Astrocyte (in vitro differentiated cells and primary cell): ENCODE measurements around the gene TIMM9. TPM values are rescaled to one million over a fixed set of nuclear protein-coding genes. Genes with fewer than 3 reads are reported as not detected.

ENCODE experiments used
- DNase-seq: peaks from one replicate; pipeline ENCODE4 v3.0.0-alpha.2; 2010; ENCODE audit warnings: low read depth
- FAIRE-seq: peaks from 2 replicates; lab custom pipeline; 2011; peaks lifted over from hg19 to GRCh38; lab: Jason Lieb, UNC
- H2AFZ ChIP-seq: 2 replicates; pipeline ENCODE4 v1.6.0; 2012; ENCODE audit warnings: low read depth, low read length, inconsistent platforms
- H3K27ac ChIP-seq: 2 replicates; pipeline ENCODE4 v1.5.1; 2011; ENCODE audit warnings: low read depth, low read length, inconsistent platforms
- H3K27me3 ChIP-seq: 2 replicates; pipeline ENCODE4 v1.6.0; 2011; ENCODE audit warnings: low read length, inconsistent platforms; ENCODE audit not compliant: insufficient read depth
- H3K36me3 ChIP-seq: 2 replicates; pipeline ENCODE4 v1.5.1; 2011; ENCODE audit warnings: low read length, inconsistent platforms; ENCODE audit not compliant: insufficient read depth
- H3K4me1 ChIP-seq: 2 replicates; pipeline ENCODE4 v1.5.1; 2011; ENCODE audit warnings: low read length, inconsistent platforms; ENCODE audit not compliant: insufficient read depth
- H3K4me2 ChIP-seq: 2 replicates; pipeline ENCODE4 v1.6.0; 2012; ENCODE audit warnings: low read length, inconsistent platforms
- H3K4me3 ChIP-seq: 2 replicates; pipeline ENCODE4 v1.5.1; 2011; ENCODE audit warnings: low read depth, mild to moderate bottlenecking, low read length, inconsistent platforms; ENCODE audit not compliant: insufficient read depth
- H3K79me2 ChIP-seq: 2 replicates; pipeline ENCODE4 v1.6.0; 2012; ENCODE audit warnings: mild to moderate bottlenecking, low read length, inconsistent platforms; ENCODE audit not compliant: insufficient read depth
- H3K9ac ChIP-seq: 2 replicates; pipeline ENCODE4 v1.6.0; 2012; ENCODE audit warnings: mild to moderate bottlenecking, low read length, inconsistent platforms
- H3K9me3 ChIP-seq: 2 replicates; pipeline ENCODE4 v1.5.1; 2012; ENCODE audit warnings: low read depth, mild to moderate bottlenecking, low read length, inconsistent platforms; ENCODE audit not compliant: insufficient read depth
- H4K20me1 ChIP-seq: 2 replicates; pipeline ENCODE4 v1.6.0; 2012; ENCODE audit warnings: low read length, inconsistent platforms; ENCODE audit not compliant: insufficient read depth
- H3K27ac Mint-ChIP-seq: one replicate; pipeline ENCODE4 v1.8.0; 2021; ENCODE audit warnings: mild to moderate bottlenecking, mixed read lengths; ENCODE audit not compliant: unreplicated experiment
- H3K27me3 Mint-ChIP-seq: one replicate; pipeline ENCODE4 v1.8.0; 2021; ENCODE audit warnings: low read depth, mixed read lengths; ENCODE audit not compliant: unreplicated experiment
- H3K36me3 Mint-ChIP-seq: one replicate; pipeline ENCODE4 v1.8.0; 2021; ENCODE audit warnings: low read depth, mixed read lengths; ENCODE audit not compliant: unreplicated experiment
- H3K4me1 Mint-ChIP-seq: one replicate; pipeline ENCODE4 v1.8.0; 2021; ENCODE audit warnings: low read depth, mixed read lengths; ENCODE audit not compliant: unreplicated experiment
- H3K4me3 Mint-ChIP-seq: one replicate; pipeline ENCODE4 v1.8.0; 2021; ENCODE audit warnings: mild to moderate bottlenecking, moderate library complexity, mixed read lengths; ENCODE audit not compliant: unreplicated experiment
- H3K9me3 Mint-ChIP-seq: one replicate; pipeline ENCODE4 v1.8.0; 2021; ENCODE audit warnings: mild to moderate bottlenecking, mixed read lengths; ENCODE audit not compliant: unreplicated experiment
- CTCF ChIP-seq: IDR thresholded peaks from 2 replicates; pipeline ENCODE4 v1.5.1; 2011; ENCODE audit warnings: low read depth, mild to moderate bottlenecking, inconsistent platforms, low read length, moderate library complexity; ENCODE audit not compliant: insufficient read depth
- EZH2 ChIP-seq: IDR thresholded peaks from 2 replicates; pipeline ENCODE4 v1.6.1; 2012; ENCODE audit warnings: mild to moderate bottlenecking, low read length, inconsistent platforms; ENCODE audit not compliant: insufficient read depth
- total RNA-seq: library from RNA; stranded (reverse); gene quantifications from 2 replicates; pipeline ENCODE4 v1.2.1, GENCODE V29; 2021

The TIMM9 gene
- total RNA-seq, 1 donor from 2014 or later: 33.1 TPM

- no peak for FAIRE-seq
- peaks cover 2% of the 10 kb centered on the region for H3K27me3 Mint-ChIP-seq
- TF ChIP-seq CTCF (no peak), EZH2 (no peak)
Measured at GRCh38 chr14:58398495-58398894, 28.8 kb downstream of the TIMM9 start.

GRCh38 chr14:58397156-58397555 is 30.2 kb downstream of the TIMM9 start:
- Histone ChIP-seq H3K9ac (no peak overlapping the region), H3K4me1 (no peaks in the 10 kb centered on the region), H3K4me2 (no peak overlapping the region), H3K79me2 (no peaks in the 10 kb centered on the region), H2AFZ (no peak overlapping the region), H3K4me3 (no peak overlapping the region), H3K27ac (no peak overlapping the region), H4K20me1 (no peaks in the 10 kb centered on the region), H3K27me3 (no peaks in the 10 kb centered on the region), H3K36me3 (no peaks in the 10 kb centered on the region), H3K9me3 (no peaks in the 10 kb centered on the region)
- DNase-seq (no peak), FAIRE-seq (no peak)
- peaks cover 2% of the 10 kb centered on the region for H3K27me3 Mint-ChIP-seq
- H3K27ac Mint-ChIP-seq: no peak overlapping the region
- H3K36me3 Mint-ChIP-seq: no peaks in the 10 kb centered on the region
- no peak overlapping the region for H3K4me3 Mint-ChIP-seq
- no peaks in the 10 kb centered on the region for H3K4me1 Mint-ChIP-seq
- TF ChIP-seq CTCF (no peak), EZH2 (no peak)
- H3K9me3 Mint-ChIP-seq: peaks cover 1% of the 10 kb centered on the region

More at GRCh38 chr14:58398495-58398894, 28.8 kb downstream of the TIMM9 start:
- Mint-ChIP-seq H3K4me3 (no peak overlapping the region), H3K9me3 (peaks cover 1% of the 10 kb centered on the region), H3K27ac (no peak overlapping the region), H3K4me1 (no peaks in the 10 kb centered on the region), H3K36me3 (no peaks in the 10 kb centered on the region)
- no peaks in the 10 kb centered on the region for H3K4me1 ChIP-seq
- no peaks in the 10 kb centered on the region for H3K36me3 ChIP-seq
- no peak overlapping the region for H3K4me3 ChIP-seq
- no peak for DNase-seq
- H3K27ac ChIP-seq: no peak overlapping the region
- H3K27me3 ChIP-seq: no peaks in the 10 kb centered on the region
- no peaks in the 10 kb centered on the region for H4K20me1 ChIP-seq
- H3K9me3 ChIP-seq: no peaks in the 10 kb centered on the region
- no peak overlapping the region for H3K9ac ChIP-seq
- H2AFZ ChIP-seq: no peak overlapping the region
- no peak overlapping the region for H3K4me2 ChIP-seq
- H3K79me2 ChIP-seq: no peaks in the 10 kb centered on the region

GRCh38 chr14:58395812-58396788 is 31.2 kb downstream of the TIMM9 start, which contains the start of gene TOMM20L:
Gene TOMM20L, plus strand, starts transcription at chr14:58395930. Its CDS starts 28 bp downstream, at chr14:58395958.
- no peaks in the 10 kb centered on the region for H3K36me3 Mint-ChIP-seq
- no peaks in the 10 kb centered on the region for H3K4me1 Mint-ChIP-seq
- H3K9ac ChIP-seq: peak within 1 kb of the TSS; percentile 75
- peak within 1 kb of the TSS; percentile 41 for H3K4me3 ChIP-seq
- no peaks in the 10 kb centered on the region for H3K9me3 ChIP-seq
- H3K27me3 Mint-ChIP-seq: peaks cover 2% of the 10 kb centered on the region
- DNase-seq (peak; percentile 26), FAIRE-seq (no peak)
- peaks cover 1% of the 10 kb centered on the region for H3K9me3 Mint-ChIP-seq
- peak within 1 kb of the TSS; percentile 75 for H3K4me3 Mint-ChIP-seq
- no peaks in the 10 kb centered on the region for H3K36me3 ChIP-seq
- no peaks in the 10 kb centered on the region for H3K4me1 ChIP-seq
- no peak within 1 kb of the TSS for H3K27ac ChIP-seq
- TF ChIP-seq CTCF: peak; percentile 43
- no peak for TF ChIP-seq EZH2
- peak within 1 kb of the TSS; percentile 81 for H3K4me2 ChIP-seq
- H4K20me1 ChIP-seq: no peaks in the 10 kb centered on the region
- peak within 1 kb of the TSS; percentile 53 for H3K27ac Mint-ChIP-seq
- H2AFZ ChIP-seq: peak within 1 kb of the TSS; percentile 68
- H3K27me3 ChIP-seq: no peaks in the 10 kb centered on the region
- H3K79me2 ChIP-seq: no peaks in the 10 kb centered on the region
